SKM-1 (cell line): Measurements from ENCODE around the gene CCDC187.
"Not testable (repeated sequence)": the region's sequence is repeated elsewhere in the genome, so short reads cannot be mapped to it uniquely, and the experiment has no call there.

ENCODE experiments used
- DNase-seq: peaks from one replicate; lab custom pipeline; 2025; ENCODE audit not compliant: unreplicated experiment; lab: John Stamatoyannopoulos, UW

Gene CCDC187

DNA sequence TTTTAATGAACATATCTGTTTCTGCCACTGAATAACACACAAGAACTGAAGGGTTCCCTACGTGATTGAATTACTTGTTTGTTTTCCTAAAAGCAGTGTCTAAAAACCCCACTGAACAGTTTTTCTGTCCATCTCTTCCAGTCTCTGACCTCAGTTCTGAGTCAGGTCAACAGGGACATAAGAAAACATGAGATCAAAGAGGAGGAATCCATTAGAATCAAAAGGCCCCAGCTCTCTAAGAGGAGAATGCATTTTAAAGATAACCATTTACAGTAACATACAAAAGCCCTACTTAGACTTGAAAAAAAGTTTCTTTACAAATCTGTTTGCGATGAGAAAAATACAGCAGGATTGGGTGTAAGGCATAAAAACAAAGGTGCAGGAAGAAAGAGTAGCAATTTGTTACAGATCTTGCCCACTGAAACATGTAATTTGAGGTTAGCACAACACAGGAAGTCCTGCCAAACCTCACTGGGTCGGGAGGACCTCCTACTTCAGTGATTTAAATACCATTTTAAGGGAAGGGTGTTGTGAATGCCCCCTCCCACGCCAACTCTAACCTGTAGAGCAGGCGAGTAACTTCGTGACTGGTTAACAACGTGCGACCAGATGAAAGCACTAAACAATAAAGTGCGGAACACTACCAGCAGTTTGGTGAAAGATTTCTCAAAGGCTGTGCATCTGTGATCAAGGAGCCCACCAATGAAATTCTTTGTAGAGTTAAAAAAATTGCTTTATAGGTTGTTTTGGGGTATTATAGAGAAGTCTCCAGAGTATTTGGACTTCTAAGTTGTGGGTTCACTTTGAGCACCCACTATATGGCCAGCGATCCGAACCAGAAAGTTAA is 59.5 kb downstream of the CCDC187 start:
- no peak for DNase-seq

DNA sequence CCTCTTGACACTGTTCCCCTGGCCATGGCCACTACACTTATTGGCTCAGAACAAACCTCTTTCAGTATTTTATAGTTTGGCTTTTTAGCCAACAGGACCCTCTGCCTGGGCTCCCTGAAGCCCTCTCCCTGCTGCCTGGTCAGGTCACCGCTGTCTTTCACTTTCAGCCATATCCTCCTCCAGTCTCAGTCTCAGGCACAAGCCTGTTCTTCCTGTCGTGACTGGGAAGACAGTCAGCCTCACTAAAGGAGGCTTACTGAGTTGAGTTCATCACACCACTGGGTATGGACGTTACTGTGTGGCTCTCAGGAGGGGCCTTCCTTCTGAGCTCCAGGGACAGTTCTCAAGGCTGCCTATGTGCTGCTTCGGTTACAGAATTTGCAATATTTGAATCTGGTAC is 60.3 kb downstream of the CCDC187 start:
- no peak for DNase-seq

DNA sequence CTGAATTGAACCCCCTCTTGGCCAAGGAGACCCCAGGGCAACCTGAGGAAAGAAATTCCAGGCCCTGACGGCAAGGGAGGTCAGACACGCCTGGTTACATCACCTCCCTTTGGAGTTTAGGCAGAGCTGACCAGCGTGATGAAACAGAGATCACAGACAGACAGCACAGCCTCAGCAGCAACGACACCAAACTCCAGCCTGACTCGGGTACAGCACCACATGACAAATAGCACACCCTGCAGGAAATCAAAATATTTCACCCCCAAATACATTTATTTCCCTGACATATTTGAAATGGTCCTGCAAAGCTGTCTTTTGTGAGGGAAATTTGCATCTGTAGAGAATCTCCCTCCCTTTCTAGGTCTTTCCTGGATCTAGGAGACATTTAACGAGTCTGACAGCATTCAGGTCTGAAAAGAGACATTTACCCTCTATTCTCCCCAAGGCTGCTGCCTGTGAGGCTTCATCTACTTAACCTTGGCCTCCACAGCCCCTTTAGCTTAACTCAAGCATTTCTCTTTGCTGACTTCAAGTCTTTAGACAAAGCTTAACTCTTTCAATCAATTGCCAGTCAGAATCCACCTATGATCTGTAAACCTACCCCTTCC is 60.9 kb downstream of the CCDC187 start:
- DNase-seq: no peak

DNA sequence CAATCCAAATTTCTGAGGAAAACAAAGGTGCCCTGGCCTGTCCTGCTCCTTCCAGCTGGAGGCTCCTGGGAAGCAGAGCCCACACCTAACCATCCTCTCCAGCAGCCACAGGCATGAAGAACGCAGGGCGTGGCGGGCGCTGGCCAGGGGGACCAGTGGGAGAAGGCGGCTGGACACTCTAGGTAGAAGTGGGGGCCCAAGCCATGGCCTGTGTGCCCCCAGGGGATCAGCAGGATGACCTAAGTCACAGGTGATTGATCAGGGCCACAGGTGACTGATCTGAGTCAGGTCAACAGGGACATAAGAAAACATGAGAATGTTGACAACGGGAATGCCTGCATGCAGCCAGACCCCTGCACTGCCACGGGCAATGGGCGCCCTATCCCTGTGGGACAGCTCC is 61.6 kb downstream of the CCDC187 start:
- DNase-seq: no peak

DNA sequence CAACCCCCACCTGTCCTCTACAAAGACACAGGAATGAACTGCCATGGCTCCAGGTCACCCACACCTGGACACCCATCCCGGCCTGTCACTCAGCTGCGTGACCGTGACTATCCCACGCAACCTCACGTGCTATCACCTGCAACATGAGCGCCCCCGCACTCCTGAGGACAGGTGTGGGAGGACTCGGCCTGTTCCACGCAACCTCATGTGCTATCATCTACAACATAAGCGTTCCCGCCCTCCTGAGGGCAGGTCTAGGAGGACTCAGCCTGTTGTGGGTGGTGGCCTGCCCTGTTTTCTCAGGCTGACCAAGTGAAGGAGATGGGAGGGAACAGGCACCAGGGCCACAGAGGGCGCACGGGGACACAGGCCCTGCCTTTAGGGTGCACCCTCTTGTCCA is 62.4 kb downstream of the CCDC187 start:
- no peak for DNase-seq

DNA sequence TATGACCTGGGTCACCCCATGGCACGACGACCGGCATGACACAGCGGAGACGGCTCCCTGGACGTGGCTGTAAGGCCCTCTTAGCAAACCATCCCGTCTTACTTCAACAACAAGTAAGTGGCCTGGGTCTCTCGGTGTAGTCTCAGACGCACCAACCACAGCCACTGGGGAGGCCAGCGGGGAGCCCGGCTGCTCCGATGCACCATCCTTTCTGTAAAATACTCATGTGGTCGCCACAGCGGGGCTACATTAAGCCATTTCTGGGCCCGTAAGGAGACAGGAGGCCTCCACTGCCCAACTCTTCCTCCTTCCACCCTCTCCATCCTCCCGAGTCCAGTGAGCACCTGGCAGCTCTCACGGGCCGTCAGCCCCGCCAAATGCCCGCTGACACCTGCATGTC is 63.0 kb downstream of the CCDC187 start:
- DNase-seq: no peak

DNA sequence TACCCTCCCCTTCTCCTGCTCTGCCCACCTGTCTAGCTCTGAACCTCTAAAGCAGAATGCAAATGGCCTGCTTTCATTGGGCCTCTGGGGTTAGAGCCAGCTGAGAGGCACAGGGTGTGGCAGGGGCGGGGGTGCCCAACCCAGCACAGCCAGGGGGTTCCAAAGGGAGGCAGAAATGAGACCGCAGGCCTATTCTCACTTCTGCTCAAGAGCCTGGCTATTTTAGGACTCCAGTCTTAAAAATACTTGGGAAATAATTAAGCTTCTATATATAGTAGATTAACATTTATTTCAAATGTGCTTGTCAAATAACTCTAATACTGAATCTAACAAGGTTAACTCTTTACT is 63.9 kb downstream of the CCDC187 start:
- DNase-seq: no peak

DNA sequence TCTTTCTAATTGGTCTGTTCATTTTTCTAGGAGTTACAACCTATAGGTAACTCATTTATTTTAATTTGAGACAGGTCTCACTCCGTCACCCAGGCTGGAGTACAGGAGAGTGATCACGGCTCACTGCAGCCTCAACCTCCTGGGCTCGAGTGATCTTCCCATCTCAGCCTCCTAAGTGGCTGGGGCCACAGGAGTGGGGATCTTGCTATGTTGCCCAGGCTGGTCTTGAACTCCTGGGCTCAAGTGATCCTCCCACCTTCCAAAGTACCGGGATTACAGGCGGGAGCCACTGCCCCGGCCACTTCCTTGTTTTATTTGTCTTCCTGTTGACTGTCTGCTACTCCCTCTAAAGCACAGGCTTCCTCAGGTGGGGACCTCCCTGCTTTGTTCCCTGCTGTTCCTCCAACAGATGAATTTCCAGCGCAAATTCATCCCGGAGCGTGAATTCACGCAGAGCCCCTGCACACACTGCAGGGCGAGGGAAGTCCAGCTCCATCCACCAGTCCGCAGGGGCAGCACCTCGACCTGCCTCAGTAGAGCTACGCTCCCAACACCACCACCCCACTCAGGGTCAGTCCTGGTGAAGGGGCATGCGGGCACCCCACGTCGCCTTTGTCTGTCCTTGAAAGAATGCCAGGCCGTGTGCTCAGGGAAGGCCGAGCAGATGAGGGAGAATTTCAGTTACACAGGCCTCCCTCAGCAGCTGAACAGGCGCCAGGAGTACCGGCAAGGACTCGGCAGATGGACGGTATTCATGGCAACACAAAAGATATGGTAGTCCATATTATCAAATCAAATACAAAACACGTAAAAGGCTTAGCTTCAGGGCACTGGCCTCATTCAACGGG is 64.5 kb downstream of the CCDC187 start:
- no peak for DNase-seq

DNA sequence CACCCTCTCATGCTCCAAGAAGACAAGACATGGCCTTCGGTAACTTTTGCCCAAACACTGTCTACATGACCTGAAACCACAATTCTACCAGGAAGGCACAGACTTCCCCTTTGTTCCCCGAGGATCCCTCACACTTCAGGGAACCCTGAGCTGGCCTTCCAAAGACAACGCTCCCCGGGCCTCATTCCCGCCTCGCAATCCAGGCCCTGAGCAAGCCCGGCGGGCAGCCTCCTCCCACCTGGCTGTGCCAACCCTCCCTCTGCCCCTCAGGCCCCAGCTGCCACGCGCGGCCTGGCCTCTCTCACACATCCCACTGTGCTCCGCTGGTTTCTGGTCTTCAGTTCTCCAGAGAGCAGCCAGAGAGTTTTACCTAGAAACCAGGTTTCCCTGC is 65.6 kb downstream of the CCDC187 start:
- DNase-seq: no peak

DNA sequence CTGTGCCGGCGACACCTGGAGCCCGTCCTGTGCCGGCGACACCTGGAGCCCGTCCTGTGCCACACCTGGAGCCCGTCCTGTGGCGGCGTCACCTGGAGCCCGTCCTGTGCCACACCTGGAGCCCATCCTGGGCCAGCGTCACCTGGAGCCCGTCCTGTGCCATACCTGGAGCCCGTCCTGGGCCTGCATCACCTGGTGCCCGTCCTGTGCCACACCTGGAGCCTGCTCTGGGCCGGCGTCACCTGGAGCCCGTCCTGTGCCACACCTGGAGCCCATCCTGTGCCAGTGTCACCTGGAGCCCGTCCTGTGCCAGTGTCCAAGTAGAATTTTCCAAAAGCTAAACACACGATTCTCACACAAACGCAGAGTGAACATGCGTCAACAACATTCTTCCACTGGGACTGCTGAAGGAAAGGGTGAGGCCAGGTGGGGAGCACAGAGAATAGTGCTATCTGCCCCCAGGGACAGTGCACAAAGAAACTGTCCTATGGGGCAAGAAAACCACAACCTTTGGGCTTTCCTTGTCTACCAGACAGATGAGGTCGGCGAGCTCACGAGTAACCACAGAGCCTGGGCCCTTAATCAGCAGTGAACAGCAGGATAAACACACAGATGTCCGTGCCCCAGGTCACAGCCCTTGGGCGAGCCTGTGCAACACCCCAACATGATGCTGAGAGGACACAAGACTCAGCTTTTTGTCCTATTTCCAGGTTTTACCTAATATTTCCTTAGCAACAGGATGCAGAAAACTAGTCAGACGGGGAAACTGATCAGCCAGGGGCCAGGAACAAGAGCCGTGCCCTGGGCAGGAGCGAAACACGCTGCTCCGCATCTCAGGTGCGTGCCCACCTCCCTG is 66.2 kb downstream of the CCDC187 start:
- no peak for DNase-seq

DNA sequence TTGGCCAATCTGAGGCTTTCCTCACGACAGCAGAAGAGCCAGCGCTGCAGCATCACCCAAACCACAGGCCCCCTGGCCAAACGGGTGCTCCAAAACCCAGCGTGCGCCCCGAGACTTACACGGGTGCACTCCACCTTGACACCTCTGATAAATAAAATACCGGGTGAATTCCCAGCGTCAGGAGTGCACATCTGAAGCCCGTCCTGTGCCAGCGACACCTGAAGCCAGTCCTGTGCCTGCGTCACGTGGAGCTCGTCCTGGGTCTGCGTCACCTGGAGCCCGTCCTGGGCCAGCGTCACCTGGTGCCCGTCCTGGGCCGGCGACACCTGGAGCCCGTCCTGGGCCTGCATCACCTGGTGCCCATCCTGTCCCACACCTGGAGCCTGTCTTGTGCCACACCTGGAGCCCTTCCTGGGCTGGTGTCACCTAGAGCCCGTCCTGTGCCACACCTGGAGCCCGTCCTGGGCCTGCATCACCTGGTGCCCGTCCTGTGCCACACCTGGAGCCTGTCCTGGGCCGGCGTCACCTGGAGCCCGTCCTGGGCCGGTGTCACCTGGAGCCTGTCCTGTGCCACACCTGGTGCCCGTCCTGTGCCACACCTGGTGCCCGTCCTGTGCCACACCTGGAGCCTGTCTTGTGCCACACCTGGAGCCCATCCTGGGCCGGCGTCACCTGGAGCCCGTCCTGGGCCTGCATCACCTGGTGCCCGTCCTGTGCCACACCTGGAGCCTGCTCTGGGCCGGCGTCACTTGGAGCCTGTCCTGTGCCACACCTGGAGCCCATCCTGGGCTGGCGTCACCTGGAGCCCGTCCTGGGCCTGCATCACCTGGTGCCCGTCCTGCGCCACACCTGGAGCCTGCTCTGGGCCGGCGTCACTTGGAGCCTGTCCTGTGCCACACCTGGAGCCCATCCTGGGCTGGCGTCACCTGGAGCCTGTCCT is 67.2 kb downstream of the CCDC187 start:
- not testable (repeated sequence) for DNase-seq

DNA sequence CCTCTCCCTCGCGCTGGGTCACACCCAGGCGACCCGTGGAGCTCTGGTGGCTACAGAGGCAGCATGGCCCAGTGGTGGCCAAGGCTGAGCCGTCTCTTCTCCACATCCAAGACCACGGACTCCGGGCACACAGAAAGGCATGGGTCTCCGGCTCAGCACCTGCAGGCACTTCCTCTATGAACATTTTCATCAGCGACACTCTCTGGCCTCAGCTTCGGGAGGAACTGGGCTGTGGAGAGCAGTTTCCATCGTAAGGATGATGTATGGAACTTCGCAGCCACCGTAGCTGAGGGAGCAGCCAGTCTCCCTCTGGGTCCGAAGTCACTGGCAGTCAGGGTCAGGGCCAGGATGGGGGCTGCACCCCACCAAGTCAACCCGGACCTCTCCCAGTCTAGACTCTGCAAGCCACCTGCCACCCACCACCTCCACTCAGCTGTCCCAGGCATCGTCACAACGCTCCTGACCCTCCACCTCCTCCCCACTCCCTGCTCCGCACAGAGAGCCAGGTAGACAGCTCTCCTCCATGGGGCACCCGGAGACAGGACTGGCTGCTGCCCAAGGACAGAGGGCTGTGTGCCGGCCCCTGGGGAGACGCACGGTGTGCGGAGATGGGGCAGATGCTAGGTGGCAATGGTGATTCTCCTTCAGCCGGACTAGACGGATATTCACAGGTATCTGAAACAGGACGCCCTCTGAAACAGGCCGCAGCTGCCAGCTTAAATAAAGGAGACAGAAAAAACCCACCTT is 68.0 kb downstream of the CCDC187 start:
- DNase-seq: no peak

DNA sequence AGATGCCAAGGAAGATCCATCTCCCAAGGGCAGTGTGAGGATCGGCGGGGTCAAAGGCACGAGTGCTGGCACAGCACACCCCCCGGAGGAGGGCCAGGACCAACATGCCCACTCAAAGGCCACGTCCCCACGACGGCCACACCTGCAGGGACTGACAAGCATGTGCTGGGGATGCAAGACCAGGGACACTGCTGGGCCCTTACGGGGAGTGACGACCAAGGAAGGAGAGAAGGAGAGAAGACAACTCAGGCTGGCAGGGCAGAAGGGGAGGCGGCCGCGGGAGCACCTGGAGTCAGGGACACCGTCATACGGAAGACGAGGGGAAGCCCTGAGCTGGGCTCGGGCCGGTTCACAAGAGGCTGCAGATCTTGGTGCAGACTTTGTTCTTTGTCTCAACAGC is 68.7 kb downstream of the CCDC187 start:
- no peak for DNase-seq

DNA sequence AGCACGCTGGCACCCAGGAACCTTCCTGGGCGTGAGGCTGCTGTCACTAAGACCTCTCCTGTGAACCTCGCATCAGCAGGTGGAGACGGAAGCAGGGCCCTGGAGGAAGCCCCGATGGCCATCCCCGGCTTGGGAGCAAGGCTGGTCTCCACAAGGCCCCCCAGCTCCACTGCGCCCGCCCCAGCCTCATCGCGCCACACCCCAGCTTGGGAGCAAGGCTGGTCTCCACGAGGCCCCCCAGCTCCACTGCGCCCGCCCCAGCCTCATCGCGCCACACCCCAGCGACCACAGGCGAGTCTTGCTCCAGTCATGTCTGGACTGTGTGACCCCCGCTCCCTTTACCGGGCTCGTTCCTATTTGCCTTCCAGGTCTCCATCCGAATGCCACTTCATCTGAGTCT is 69.3 kb downstream of the CCDC187 start:
- no peak for DNase-seq

DNA sequence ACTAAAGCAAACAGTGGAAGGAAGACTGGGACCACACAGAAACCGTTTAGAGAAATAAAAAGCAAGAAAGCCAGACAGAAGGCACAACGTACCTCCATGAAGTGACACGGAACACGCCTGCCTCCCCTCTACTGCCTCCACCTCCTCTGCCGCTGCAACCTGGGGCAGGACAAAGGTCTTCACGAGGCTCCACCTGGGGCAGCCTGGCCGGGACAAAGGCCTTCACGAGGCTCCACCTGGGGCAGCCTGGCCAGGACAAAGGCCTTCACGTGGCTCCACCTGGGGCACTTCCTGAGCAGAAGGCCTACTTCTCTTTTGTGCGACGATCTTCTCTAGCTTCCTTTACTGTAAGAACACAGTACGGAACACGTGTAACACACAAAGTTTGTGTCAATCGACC is 70.0 kb downstream of the CCDC187 start:
- DNase-seq: no peak

DNA sequence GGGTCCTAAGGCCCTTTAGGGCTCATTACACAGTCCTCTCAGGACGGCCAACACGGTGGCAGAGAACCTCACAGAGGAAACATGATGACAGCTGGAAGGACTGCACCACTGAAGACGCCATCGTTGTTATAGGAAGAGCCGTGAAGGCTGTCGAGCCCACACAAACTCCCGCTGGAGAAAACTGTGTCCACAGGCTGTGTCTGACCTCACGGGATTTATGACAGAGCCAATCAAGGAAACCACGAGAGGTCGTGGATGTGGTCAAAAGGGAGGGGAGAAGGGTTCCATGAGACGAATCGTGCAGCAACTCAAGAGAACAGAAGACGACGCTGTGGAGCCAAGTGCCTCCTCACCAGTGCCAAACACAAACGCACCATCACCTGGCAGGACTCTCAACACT is 70.5 kb downstream of the CCDC187 start:
- DNase-seq: no peak

DNA sequence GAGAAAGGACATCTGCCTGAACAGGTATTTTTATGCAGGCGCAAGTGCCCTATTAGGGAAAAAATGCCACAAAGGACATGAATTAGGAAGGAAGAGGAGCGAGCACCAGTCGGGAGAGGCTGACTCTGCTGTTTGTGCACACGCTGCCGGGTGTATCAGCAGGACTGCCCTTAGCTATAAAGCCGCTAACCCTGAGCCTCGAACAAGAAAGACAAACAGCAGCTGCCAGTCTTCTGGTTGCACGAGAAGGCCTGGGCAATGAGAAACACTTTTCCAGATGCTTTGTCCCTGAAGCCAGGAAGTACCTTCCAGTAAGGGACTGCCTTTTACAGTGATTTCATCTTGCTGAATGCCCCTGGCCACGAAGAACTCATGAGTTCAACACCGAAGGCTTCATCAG is 70.9 kb downstream of the CCDC187 start:
- DNase-seq: no peak

DNA sequence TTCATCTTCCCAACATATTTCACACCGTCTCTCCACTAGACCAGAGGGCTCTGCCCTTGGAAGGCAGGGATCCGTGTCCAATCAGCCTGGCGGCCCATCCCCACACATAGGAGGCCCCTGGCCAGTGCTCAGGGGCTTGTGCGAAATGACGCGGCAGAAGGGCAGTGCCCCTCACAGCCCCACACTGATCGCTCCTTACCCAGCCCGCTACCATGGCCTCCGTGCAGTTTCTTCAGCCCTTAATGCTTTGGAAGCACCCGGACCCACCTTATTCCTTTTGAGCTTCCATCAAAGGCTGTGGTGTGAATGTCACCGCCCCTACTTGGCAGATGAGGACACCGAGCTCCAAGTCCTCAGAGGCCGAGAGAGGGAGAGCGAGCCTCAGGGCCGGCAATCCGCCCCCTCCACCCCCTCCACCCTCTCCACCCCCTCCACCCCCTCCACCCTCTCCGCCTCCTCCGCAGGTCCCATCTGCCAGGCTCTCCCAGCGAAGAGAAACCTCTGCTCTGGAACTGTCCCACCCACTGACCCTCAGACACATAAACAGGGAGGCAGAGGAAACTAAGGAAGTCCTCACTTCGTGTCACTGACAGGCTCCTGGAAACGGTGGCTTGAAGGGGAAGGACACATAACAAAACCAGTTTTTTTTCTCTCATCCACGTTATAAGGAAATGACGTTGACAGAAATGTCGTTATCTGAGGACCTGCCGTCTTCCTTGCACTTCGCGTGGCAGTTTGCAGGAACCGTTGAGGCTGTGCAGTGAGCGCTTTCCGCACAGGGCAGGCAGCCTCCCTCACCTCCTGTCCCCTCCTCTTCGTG is 72.2 kb downstream of the CCDC187 start:
- no peak for DNase-seq
